SJCRH30 (cell line): ENCODE data around the gene AQP12A. TPM values are rescaled to one million over a fixed set of nuclear protein-coding genes. Genes with fewer than 3 reads are reported as not detected.
"Not testable (repeated sequence)": the region's sequence is repeated elsewhere in the genome, so short reads cannot be mapped to it uniquely, and the experiment has no call there.

ENCODE experiments used
- DNase-seq, 2 experiments: peaks; one replicate each; pipeline ENCODE4 v3.0.0-alpha.2; 2015 to 2020
- H3K27ac ChIP-seq: fragments of 250-450 bp; sonication (Bioruptor Pico); 2 replicates; pipeline ENCODE4 v1.5.1; 2020; ENCODE audit warnings: mild to moderate bottlenecking, moderate library complexity
- H3K27me3 ChIP-seq: fragments of 250-450 bp; sonication (Bioruptor Pico); 2 replicates; pipeline ENCODE4 v1.5.1; 2020; ENCODE audit warnings: mild to moderate bottlenecking, moderate library complexity
- H3K36me3 ChIP-seq: fragments of 250-450 bp; sonication (Bioruptor Pico); 2 replicates; pipeline ENCODE4 v1.5.1; 2020; ENCODE audit warnings: mild to moderate bottlenecking, moderate library complexity
- H3K4me1 ChIP-seq: fragments of 250-450 bp; sonication (Bioruptor Pico); 2 replicates; pipeline ENCODE4 v1.5.1; 2020; ENCODE audit warnings: mild to moderate bottlenecking, moderate library complexity
- H3K4me3 ChIP-seq: fragments of 250-450 bp; sonication (Bioruptor Pico); 2 replicates; pipeline ENCODE4 v1.5.1; 2020; ENCODE audit warnings: mild to moderate bottlenecking, moderate library complexity
- H3K9me3 ChIP-seq: fragments of 250-450 bp; sonication (Bioruptor Pico); replicated peaks from 2 replicates; pipeline ENCODE4 v1.5.1; 2020; ENCODE audit warnings: mild to moderate bottlenecking, moderate library complexity
- total RNA-seq: library from RNA; depleted of rRNA; stranded (reverse); fragments of >200 nt; shearing (Covaris generic); gene quantifications from 2 replicates; pipeline ENCODE4 v1.2.3, GENCODE V29; 2014

Gene AQP12A
- total RNA-seq, 1 experiment from 2014 or later: not detected

GRCh38 chr2:240689975-240690374 is 1.7 kb upstream of the AQP12A start:
- Histone ChIP-seq H3K27me3 (peaks cover 15% of the 10 kb centered on the region), H3K27ac (no peak overlapping the region), H3K4me1 (no peaks in the 10 kb centered on the region), H3K9me3 (no peaks in the 10 kb centered on the region), H3K4me3 (no peak overlapping the region), H3K36me3 (no peaks in the 10 kb centered on the region)
- DNase-seq: no peak

- H3K36me3 ChIP-seq, H3K4me1 ChIP-seq, H3K27ac ChIP-seq, H3K9me3 ChIP-seq, H3K4me3 ChIP-seq, DNase-seq: not testable (repeated sequence)
- H3K27me3 ChIP-seq: peaks cover 14% of the 10 kb centered on the region
Observed at GRCh38 chr2:240690421-240691074, 1.1 kb upstream of the AQP12A start.

DNA sequence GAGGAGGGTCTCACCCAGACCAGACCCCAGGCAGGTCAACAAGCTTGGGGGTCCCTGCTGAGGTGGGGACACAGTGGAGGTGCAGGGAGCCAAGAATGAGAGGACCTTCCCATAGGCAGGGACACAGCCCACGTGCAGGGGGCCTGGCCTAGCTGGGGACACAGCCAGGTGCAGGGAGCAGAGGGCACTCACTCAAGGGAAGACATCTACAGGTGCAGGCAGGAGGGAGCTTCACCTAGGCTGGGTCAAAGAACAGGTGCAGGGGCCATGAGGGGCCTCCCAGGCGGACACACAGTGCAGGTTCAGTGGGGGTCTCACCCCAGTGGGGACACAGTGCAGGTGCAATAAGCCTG is 615 bp upstream of the AQP12A start:
- H3K9me3 ChIP-seq: not testable (repeated sequence)

GRCh38 chr2:240692583-240693561 is 1.2 kb downstream of the AQP12A start:
- H3K4me1 ChIP-seq, H3K9me3 ChIP-seq, H3K4me3 ChIP-seq, H3K27me3 ChIP-seq, DNase-seq, H3K27ac ChIP-seq, H3K36me3 ChIP-seq: not testable (repeated sequence)

More for the DNA sequence above, 615 bp upstream of the AQP12A start:
- DNase-seq, H3K4me3 ChIP-seq, H3K36me3 ChIP-seq, H3K4me1 ChIP-seq, H3K27me3 ChIP-seq, H3K27ac ChIP-seq: not testable (repeated sequence)

GRCh38 chr2:240694304-240694703 is 2.6 kb downstream of the AQP12A start:
- H3K4me3 ChIP-seq, H3K9me3 ChIP-seq, H3K36me3 ChIP-seq: not testable (repeated sequence)

GRCh38 chr2:240695593-240695992 is 3.9 kb downstream of the AQP12A start:
- DNase-seq, H3K27ac ChIP-seq, H3K9me3 ChIP-seq, H3K36me3 ChIP-seq, H3K4me1 ChIP-seq, H3K4me3 ChIP-seq, H3K27me3 ChIP-seq: not testable (repeated sequence)

More at GRCh38 chr2:240694304-240694703, 2.6 kb downstream of the AQP12A start:
- not testable (repeated sequence) for H3K4me1 ChIP-seq, H3K27me3 ChIP-seq, H3K27ac ChIP-seq, DNase-seq

GRCh38 chr2:240696469-240696868 is 4.8 kb downstream of the AQP12A start:
- not testable (repeated sequence) for H3K27me3 ChIP-seq, H3K36me3 ChIP-seq, H3K9me3 ChIP-seq, H3K4me1 ChIP-seq, H3K4me3 ChIP-seq, DNase-seq, H3K27ac ChIP-seq

GRCh38 chr2:240698852-240699561 is 7.3 kb downstream of the AQP12A start:
- H3K4me1 ChIP-seq, H3K4me3 ChIP-seq, H3K27ac ChIP-seq, H3K9me3 ChIP-seq, H3K36me3 ChIP-seq, DNase-seq: not testable (repeated sequence)
- H3K27me3 ChIP-seq: peaks cover 12% of the 10 kb centered on the region

DNA sequence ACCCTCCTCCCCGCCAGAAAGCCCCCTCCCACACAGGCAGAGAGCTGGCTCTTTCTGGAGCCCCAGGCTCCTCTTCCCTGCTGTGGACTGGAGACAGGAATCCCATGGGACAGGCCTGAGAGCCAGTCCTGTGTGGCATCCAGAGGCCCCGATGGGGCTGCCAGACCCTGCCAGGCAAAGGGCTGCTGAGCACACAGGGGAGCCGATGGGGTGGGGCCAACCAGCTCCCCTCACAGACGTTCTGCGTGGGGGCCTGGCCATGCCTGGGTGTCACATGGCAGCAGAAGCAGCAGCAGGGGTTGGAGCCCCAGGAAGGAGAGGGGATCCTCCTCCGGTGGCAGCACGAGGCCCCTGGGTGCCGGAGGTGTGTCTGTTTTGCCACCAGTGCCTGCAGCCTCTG is 8.2 kb downstream of the AQP12A start:
- not testable (repeated sequence) for H3K27ac ChIP-seq, H3K36me3 ChIP-seq, DNase-seq, H3K9me3 ChIP-seq, H3K4me3 ChIP-seq, H3K4me1 ChIP-seq
- H3K27me3 ChIP-seq: peaks cover 18% of the 10 kb centered on the region

DNA sequence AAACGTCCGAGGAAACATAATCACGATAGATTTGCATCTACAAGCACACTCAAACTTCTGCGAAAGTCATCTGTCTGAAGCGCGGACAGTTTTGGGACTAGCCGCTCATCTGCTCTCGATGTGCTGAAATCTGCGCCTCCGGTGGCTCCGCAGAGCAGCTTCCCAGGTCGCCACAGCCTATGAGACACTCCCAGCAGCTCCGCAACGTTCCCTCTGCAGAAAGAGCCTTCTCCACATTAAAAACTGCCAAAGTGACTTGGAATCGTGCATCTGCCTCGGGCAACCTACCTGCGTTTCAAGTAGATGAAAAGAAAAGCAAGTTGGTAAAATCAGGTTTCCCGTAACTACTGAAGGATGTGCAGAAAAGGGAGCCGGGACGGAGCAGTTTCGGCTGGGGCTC is 8.9 kb downstream of the AQP12A start:
- peaks cover 22% of the 10 kb centered on the region for H3K27me3 ChIP-seq
- H3K4me3 ChIP-seq, H3K36me3 ChIP-seq, H3K4me1 ChIP-seq, H3K27ac ChIP-seq, DNase-seq, H3K9me3 ChIP-seq: not testable (repeated sequence)

- Histone ChIP-seq H3K9me3 (no peaks in the 10 kb centered on the region), H3K36me3 (no peaks in the 10 kb centered on the region), H3K27me3 (peaks cover 22% of the 10 kb centered on the region), H3K4me1 (no peaks in the 10 kb centered on the region), H3K27ac (no peak overlapping the region), H3K4me3 (no peak overlapping the region)
- DNase-seq: no peak
Observed at GRCh38 chr2:240701091-240701735, 9.5 kb downstream of the AQP12A start.

- no peak for DNase-seq
- H3K9me3 ChIP-seq: no peaks in the 10 kb centered on the region
- no peak overlapping the region for H3K4me3 ChIP-seq
- peaks cover 27% of the 10 kb centered on the region for H3K27me3 ChIP-seq
- no peak overlapping the region for H3K27ac ChIP-seq
- no peaks in the 10 kb centered on the region for H3K36me3 ChIP-seq
- H3K4me1 ChIP-seq: no peaks in the 10 kb centered on the region
Observed at GRCh38 chr2:240701736-240702639, 10.3 kb downstream of the AQP12A start.

DNA sequence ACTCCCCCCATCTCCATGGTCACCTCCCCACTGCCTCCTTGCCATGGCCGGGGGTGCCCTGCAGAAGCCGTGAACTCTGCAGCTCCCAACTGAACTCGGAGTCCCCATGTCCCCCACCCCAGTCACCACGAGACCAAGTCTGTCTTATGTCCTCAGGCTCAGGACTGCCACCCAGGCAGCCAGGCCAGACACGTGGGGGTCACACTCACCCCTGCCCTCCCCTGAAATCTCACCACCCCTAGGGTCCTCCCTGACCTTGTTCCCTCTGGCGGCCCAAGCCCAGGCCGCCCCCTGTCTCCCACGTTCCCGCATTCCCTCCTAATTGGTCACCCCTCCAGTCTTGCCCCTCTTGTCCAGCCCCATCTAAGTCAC is 11.0 kb downstream of the AQP12A start:
- Histone ChIP-seq H3K27me3 (peaks cover 27% of the 10 kb centered on the region), H3K4me1 (no peaks in the 10 kb centered on the region), H3K36me3 (no peaks in the 10 kb centered on the region), H3K27ac (no peak overlapping the region), H3K4me3 (no peak overlapping the region), H3K9me3 (no peaks in the 10 kb centered on the region)
- DNase-seq: no peak
